NCI-H1694 (cell line): Measurements from ENCODE around the gene FAM47E.
A peak's percentile ranks its signal among the peaks of the same experiment; 100 is the strongest.
"Not testable (repeated sequence)": the region's sequence is repeated elsewhere in the genome, so short reads cannot be mapped to it uniquely, and the experiment has no call there.

Source experiments
- DNase-seq: peaks from one replicate; lab custom pipeline; 2025; lab: John Stamatoyannopoulos, UW

The FAM47E gene

GRCh38 chr4:76270244-76271175, 19.0 kb downstream of the FAM47E start:
- DNase-seq = peak; percentile 24

DNA sequence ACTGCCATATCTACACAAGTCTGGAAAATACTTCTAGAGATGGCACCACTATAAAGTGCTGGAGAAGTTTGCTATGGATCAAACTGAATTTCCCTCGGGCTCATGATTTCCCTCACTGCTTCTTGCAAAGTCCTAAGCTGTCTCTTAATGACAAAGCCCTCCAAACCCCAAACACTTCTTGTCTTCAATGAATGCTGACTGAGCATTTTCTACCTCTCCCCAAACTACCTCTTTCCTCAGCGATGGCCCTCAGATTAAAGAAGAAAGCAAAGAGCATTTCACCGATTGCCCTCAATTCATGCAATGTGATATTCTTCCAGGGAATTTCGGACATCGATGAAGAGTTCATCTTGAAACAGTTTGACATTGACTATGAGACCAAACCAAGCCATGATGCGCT, 19.7 kb downstream of the FAM47E start:
- no peak for DNase-seq

DNA sequence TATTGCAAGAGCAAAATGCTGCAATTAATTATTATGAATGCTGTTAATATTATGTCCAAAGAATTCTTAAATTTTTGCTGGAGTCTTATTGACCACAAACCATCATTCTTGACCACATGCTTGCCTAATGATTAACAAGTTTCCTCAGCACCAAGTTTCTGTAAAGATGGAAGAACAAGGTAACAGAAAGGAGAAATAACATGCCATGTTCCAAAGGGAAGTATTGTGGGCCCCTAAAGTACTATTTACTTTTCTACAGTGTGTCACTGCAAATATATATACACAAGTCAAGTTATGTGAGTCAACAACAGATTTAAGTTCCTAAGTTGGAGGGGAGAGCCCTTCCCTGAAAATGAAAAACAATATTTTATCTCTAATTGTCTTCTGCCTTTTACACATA, 20.6 kb downstream of the FAM47E start:
- DNase-seq = no peak

DNA sequence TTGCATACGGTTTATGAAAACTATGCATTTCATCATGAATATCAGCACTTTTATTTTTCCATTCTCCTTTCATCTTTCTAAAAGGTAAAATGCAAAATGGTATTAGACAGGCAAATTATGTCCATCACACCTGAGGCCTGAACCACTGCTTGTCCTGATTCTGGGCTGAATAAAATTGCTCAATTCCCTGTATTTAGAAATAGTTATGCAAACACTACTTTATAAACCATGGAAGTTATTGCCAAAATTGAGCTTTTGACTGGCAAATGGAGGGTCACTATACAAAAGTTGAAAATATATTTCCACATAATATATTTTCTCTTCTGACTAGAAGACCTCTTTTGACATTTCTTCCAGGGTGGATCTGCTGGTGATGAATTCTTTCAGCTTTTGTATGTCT, 21.1 kb downstream of the FAM47E start:
- no peak for DNase-seq

DNA sequence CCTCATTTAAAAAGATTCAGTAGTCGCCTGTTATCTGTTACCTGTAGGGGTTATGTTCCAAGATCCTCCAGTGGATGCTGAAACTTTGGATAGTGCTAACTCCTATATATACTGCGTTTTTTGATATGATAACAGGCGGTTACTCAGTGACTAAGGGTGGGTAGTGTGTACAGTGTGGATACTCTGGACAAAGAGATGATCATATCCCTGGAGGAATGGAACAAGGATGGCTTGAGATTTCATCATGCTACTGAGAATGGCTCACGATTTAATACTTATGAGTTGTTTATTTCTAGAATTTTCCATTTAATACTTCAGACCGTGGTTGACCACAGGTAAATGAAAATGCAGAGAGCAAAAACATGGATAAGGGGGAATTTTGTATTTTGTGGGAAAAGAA, 21.5 kb downstream of the FAM47E start:
- no peak for DNase-seq

GRCh38 chr4:76275486-76276124, 24.1 kb downstream of the FAM47E start:
- no peak for DNase-seq

GRCh38 chr4:76276813-76277212, 25.3 kb downstream of the FAM47E start:
- no peak for DNase-seq

- DNase-seq = no peak
Measured at GRCh38 chr4:76277667-76278066, 26.1 kb downstream of the FAM47E start.

- no peak for DNase-seq
Measured at GRCh38 chr4:76278583-76278982, 27.1 kb downstream of the FAM47E start.

- DNase-seq = no peak
Measured at GRCh38 chr4:76279462-76279861, 27.9 kb downstream of the FAM47E start.

GRCh38 chr4:76280488-76281441, 29.2 kb downstream of the FAM47E start:
- DNase-seq = no peak

- not testable (repeated sequence) for DNase-seq
Measured at GRCh38 chr4:76281594-76281993, 30.1 kb downstream of the FAM47E start.

GRCh38 chr4:76282941-76283689, 31.6 kb downstream of the FAM47E start:
- DNase-seq = no peak

DNA sequence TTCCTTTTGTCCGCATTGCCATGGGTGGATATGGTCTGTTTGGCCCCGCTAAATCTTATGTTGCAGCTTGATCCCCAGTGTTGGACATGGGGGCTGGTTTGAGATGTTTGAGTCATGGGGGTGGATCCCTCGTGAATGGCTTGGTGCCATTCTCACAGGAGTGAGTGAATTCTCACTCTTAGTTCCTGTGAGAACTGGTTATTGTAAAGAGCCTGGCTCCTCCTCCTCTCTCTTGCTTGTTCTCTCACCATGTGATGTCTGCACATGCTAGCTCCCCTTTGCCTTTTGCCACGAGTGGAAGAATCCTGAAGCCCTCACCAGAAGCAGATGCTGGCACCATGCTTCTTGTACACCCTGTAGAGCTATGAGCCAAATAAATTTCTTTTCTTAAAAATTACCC, 32.4 kb downstream of the FAM47E start:
- no peak for DNase-seq

DNA sequence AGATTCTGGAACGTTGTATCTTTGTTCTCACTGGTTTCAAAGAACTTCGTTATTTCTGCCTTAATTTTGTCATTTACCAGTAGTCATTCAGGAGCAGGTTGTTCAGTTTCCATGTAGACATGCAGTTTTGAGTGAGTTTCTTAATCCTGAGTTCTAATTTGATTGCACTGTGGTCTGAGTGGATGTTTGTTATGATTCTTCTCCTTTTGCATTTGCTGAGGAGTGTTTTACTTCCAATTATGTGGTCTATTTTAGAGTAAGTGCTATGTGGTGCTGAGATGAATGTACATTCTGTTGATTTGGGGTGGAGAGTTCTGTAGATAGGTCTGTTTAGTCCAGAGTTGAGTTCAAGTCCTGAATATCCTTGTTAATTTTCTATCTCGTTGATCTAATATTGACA, 36.3 kb downstream of the FAM47E start:
- not testable (repeated sequence) for DNase-seq

- DNase-seq = no peak
Measured at GRCh38 chr4:76292730-76293129, 41.2 kb downstream of the FAM47E start.

GRCh38 chr4:76293772-76294171, 42.3 kb downstream of the FAM47E start:
- no peak for DNase-seq

DNA sequence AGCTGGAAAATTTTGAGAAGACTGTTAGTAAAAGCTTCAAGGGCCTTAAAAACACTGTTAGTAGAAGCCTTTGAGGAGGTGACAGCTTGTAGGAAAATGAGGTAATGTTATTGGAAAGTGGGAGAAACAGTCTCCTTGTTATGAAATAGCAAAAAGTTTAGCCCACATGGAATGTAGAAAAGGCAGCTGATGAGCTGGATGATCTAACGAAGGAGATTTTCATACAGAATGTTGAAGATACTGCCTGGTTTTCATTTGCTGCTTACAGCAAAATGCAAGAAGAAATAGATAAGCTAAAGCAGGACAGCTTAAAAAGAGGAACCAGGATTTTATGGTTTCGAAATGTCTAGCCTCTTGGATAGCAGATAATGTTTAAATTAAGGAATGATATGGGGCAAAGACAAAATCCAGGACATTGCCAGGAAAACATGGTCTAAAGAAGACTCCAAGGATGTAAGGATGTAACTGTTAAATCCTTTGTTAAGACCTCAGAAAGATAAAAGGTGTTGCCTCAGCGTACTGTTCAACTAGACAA, 44.8 kb downstream of the FAM47E start:
- no peak for DNase-seq

DNA sequence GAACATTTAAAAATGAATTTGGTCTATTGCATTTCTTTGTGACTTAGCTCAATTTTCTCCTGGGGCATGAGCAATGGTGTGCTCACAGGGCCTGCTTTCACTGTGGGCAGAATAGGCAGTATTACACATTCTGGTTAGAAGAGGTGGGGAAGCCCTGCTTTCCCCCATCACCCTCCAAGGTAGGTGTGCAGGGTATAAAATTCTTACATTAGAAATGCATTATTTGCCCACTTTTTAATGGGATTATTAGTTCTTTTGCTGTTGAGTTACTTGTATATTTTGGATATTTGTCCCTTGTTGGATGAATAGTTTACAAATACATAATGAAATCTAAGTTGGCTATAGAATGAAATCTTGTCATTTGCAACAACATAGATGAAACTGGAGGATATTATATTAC, 46.7 kb downstream of the FAM47E start:
- no peak for DNase-seq

DNA sequence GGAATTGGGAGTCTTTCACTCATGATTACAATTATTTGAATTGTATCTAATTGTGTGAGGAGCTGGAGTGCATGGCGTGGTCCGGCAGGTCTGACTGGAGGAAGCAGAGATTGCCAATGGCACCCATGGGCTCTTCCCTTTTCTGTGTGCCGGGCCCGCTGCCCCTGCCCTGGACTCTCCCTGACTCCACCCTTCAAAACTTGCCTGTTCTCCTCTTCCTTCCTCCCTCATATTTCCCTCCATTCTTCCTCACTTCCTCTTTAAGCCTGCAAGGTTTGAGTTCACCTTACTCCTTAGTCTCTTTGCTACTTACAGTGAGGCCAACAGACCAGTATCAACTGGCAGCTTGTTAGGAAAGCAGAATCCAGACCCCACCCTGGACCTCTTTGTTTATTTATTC, 48.5 kb downstream of the FAM47E start:
- no peak for DNase-seq

GRCh38 chr4:76301068-76301774, 49.7 kb downstream of the FAM47E start:
- DNase-seq = no peak
